Measurements from ENCODE around the gene DPYSL4.

Gene DPYSL4

GRCh38 chr10:132205650-132206376 is 19.1 kb downstream of the DPYSL4 start:
- Histone ChIP-seq H3F3A (ENCODE audit: insufficient read depth, low read length) (no peaks in the 10 kb centered on the region), H3K9ac (ENCODE audit: low read length) (no peak overlapping the region), H3K4me2 (ENCODE audit: low read length) (no peak overlapping the region), H2AFZ (ENCODE audit: low read length) (no peak overlapping the region), H3K9me2 (ENCODE audit: low read depth, low read length) (no peaks in the 10 kb centered on the region), H3K4me1 (ENCODE audit: insufficient read depth, low read length, severe bottlenecking) (no peaks in the 10 kb centered on the region), H3K4me3 (ENCODE audit: low read depth, low read length, poor library complexity, severe bottlenecking) (no peak overlapping the region), H3K9me3 (ENCODE audit: low read length) (no peaks in the 10 kb centered on the region), H3K79me2 (ENCODE audit: insufficient read depth, low read length) (no peaks in the 10 kb centered on the region), H3K27me3 (ENCODE audit: insufficient read depth, low read length) (no peaks in the 10 kb centered on the region; the same call in 1 of the 2 replicates), H3K27ac (ENCODE audit: low read depth, low read length, poor library complexity, severe bottlenecking) (no peak overlapping the region), H4K20me1 (ENCODE audit: insufficient read depth, low read length) (no peaks in the 10 kb centered on the region), H3K36me3 (ENCODE audit: insufficient read depth, low read length) (no peaks in the 10 kb centered on the region)
- TF ChIP-seq CTCF (IDR thresholded peaks at IDR 0.05; ENCODE audit: low read length), result no peak
- no peak for TF ChIP-seq EZH2 (IDR thresholded peaks at IDR 0.05; ENCODE audit: borderline replicate concordance, low read length)

GRCh38 chr10:132206377-132206745 is 19.6 kb downstream of the DPYSL4 start:
- H2AFZ ChIP-seq (ENCODE audit: low read length), result no peak overlapping the region

GRCh38 chr10:132206806-132207535 is 20.2 kb downstream of the DPYSL4 start:
- Histone ChIP-seq H3K9me2 (ENCODE audit: low read depth, low read length) (no peaks in the 10 kb centered on the region), H2AFZ (ENCODE audit: low read length) (no peak overlapping the region), H3K4me2 (ENCODE audit: low read length) (no peak overlapping the region), H3K9me3 (ENCODE audit: low read length) (no peaks in the 10 kb centered on the region), H4K20me1 (ENCODE audit: insufficient read depth, low read length) (no peaks in the 10 kb centered on the region), H3K9ac (ENCODE audit: low read length) (no peak overlapping the region), H3K79me2 (ENCODE audit: insufficient read depth, low read length) (no peaks in the 10 kb centered on the region), H3F3A (ENCODE audit: insufficient read depth, low read length) (no peaks in the 10 kb centered on the region), H3K27me3 (ENCODE audit: insufficient read depth, low read length) (no peaks in the 10 kb centered on the region; the same call in 1 of the 2 replicates), H3K4me3 (ENCODE audit: low read depth, low read length, poor library complexity, severe bottlenecking) (no peak overlapping the region), H3K27ac (ENCODE audit: low read depth, low read length, poor library complexity, severe bottlenecking) (no peak overlapping the region), H3K36me3 (ENCODE audit: insufficient read depth, low read length) (no peaks in the 10 kb centered on the region), H3K4me1 (ENCODE audit: insufficient read depth, low read length, severe bottlenecking) (no peaks in the 10 kb centered on the region)
- no peak for TF ChIP-seq CTCF (IDR thresholded peaks at IDR 0.05; ENCODE audit: low read length)

More at GRCh38 chr10:132206377-132206745, 19.6 kb downstream of the DPYSL4 start:
- no peaks in the 10 kb centered on the region for H4K20me1 ChIP-seq (ENCODE audit: insufficient read depth, low read length)
- H3K4me2 ChIP-seq (ENCODE audit: low read length), result no peak overlapping the region
- H3K4me1 ChIP-seq (ENCODE audit: insufficient read depth, low read length, severe bottlenecking), result no peaks in the 10 kb centered on the region
- TF ChIP-seq EZH2 (IDR thresholded peaks at IDR 0.05; ENCODE audit: borderline replicate concordance, low read length) (no peak), CTCF (IDR thresholded peaks at IDR 0.05; ENCODE audit: low read length) (no peak)
- no peak overlapping the region for H3K27ac ChIP-seq (ENCODE audit: low read depth, low read length, poor library complexity, severe bottlenecking)
- H3K9me3 ChIP-seq (ENCODE audit: low read length), result no peaks in the 10 kb centered on the region
- no peaks in the 10 kb centered on the region for H3K36me3 ChIP-seq (ENCODE audit: insufficient read depth, low read length)
- H3F3A ChIP-seq (ENCODE audit: insufficient read depth, low read length), result no peaks in the 10 kb centered on the region
- no peaks in the 10 kb centered on the region; the same call in 1 of the 2 replicates for H3K27me3 ChIP-seq (ENCODE audit: insufficient read depth, low read length)
- no peaks in the 10 kb centered on the region for H3K9me2 ChIP-seq (ENCODE audit: low read depth, low read length)
- no peak overlapping the region for H3K9ac ChIP-seq (ENCODE audit: low read length)
- H3K4me3 ChIP-seq (ENCODE audit: low read depth, low read length, poor library complexity, severe bottlenecking), result no peak overlapping the region
- no peaks in the 10 kb centered on the region for H3K79me2 ChIP-seq (ENCODE audit: insufficient read depth, low read length)

Data from OCI-LY1 (cell line).